GM08714 (cell line): ENCODE data around the gene VAV1.
A peak's percentile ranks its signal among the peaks of the same experiment; 100 is the strongest.

Source experiments
- H3K4me3 ChIP-seq: fragments of 200-500 bp; sonication (Bioruptor generic); 2 replicates; pipeline ENCODE4 v1.5.1; 2014; ENCODE audit warnings: mild to moderate bottlenecking, low read length, inconsistent platforms
- ZNF274 ChIP-seq: IDR thresholded peaks from 2 replicates; pipeline ENCODE4 v1.6.1; 2012; ENCODE audit warnings: mild to moderate bottlenecking, low read depth, low read length

The VAV1 gene, protein sequence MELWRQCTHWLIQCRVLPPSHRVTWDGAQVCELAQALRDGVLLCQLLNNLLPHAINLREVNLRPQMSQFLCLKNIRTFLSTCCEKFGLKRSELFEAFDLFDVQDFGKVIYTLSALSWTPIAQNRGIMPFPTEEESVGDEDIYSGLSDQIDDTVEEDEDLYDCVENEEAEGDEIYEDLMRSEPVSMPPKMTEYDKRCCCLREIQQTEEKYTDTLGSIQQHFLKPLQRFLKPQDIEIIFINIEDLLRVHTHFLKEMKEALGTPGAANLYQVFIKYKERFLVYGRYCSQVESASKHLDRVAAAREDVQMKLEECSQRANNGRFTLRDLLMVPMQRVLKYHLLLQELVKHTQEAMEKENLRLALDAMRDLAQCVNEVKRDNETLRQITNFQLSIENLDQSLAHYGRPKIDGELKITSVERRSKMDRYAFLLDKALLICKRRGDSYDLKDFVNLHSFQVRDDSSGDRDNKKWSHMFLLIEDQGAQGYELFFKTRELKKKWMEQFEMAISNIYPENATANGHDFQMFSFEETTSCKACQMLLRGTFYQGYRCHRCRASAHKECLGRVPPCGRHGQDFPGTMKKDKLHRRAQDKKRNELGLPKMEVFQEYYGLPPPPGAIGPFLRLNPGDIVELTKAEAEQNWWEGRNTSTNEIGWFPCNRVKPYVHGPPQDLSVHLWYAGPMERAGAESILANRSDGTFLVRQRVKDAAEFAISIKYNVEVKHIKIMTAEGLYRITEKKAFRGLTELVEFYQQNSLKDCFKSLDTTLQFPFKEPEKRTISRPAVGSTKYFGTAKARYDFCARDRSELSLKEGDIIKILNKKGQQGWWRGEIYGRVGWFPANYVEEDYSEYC

DNA sequence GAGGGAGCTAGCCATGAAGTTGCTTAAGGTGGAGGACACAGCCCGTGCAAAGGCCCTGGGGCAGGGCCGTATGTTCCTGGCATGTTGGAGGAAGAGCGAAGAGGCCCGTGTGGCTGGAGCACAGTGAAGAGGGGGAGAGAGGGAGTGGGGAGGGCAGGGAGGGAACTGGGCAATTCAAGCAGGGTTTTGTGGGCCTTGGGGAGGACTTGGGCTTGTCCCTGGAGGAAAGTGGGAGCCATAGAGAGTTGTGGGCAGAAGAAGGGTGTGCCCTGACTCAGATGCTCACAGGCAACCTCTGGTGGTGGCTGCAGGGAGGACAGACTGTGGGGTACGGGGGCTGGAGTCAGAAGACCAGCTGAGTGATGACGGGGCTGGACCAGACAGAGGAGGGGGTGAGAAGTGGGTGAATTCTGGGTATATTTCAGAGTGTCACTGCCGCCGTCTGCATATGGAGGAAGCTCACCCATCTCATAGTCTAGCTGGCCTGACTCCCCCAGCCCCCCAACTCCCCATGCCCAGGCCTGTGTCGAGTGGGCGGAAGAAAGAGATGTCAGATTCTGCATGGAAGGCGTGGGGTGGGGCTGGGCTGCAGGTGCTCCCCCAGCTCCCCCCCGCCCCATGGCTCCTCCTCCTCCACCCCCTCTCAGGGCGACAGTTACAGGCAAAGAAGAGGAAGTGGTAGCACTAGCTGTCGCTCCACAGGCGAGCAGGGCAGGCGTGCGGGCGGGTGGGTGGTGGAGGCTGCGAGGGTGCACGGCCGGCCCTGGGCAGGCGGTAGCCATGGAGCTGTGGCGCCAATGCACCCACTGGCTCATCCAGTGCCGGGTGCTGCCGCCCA, at the start of gene VAV1:
Gene VAV1, plus strand, starts transcription at position 681 of the 838 bp plus-strand sequence. Its CDS starts 100 bp downstream, at position 781.
- H3K4me3 ChIP-seq: peak within 1 kb of the TSS; percentile 93
- TF ChIP-seq ZNF274: no peak

- TF ChIP-seq ZNF274: no peak
These were observed 49.3 kb upstream of the VAV1 start for GRCh38 chr19:6723108-6723618.

DNA sequence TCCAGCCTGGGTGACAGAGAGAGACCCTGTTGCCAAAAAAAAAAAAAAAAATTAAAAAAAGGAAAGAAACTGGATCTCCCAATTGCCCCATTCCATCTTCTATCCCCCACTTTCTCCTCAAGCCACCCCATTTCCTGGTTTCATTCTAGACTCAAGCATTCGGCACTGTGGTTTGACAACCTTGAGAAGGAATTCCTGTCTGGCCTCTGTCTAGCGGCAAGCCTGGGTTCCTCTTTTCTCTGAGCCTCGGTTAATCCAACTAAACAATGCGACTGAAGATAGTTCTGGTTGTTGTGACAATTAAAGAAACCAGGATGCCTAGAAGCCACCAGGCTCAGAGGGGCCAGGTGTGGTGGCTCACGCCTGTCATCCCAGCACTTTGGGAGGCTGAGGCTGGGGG, 48.8 kb upstream of the VAV1 start:
- no peak for TF ChIP-seq ZNF274
- H3K4me3 ChIP-seq: no peak overlapping the region

More at GRCh38 chr19:6723108-6723618, 49.3 kb upstream of the VAV1 start:
- no peak overlapping the region for H3K4me3 ChIP-seq

DNA sequence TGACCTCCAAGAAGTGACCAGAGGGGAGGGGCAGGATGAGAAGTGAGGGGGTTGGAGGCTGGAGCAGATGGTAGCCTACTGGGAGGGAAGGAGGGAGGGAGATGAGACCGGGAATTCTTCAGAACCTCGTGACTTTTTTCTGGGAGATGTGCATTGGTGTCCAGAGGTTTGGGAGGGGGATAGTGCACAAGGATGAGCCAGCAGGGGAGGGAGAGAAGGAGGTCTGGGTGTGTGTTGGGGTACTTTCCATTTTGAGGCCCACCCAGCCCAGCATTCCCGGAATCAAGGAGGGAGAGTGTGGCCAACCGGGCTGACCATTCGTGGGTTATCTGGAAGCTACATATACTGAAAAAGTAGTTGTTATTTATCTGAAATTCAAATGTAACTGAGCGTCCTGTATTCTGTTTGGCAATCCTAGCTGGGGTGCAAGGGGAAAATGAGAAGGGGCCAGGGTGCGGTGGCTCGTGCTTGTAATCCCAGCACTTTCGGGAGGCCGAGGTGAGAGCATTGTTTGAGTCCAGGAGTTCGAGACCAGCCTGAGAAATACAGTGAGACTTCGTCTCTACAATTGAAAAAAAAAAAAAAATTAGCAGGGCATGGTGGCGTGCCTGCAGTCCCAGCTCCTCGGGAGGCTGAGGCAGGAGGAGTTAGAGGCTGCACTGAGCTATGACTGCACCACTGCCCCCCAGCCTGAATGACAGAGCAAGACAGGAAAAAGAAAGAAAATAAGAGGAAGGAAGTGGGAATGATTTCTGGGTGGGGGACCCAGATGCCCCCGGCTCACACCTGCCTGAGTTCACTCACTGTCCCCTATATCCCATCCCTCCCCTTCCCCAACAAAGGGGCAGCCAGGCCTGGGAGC, 47.6 kb upstream of the VAV1 start:
- no peak overlapping the region for H3K4me3 ChIP-seq
- no peak for TF ChIP-seq ZNF274

- no peak for TF ChIP-seq ZNF274
- H3K4me3 ChIP-seq: no peak overlapping the region
These were observed 46.8 kb upstream of the VAV1 start for GRCh38 chr19:6725513-6726231.

DNA sequence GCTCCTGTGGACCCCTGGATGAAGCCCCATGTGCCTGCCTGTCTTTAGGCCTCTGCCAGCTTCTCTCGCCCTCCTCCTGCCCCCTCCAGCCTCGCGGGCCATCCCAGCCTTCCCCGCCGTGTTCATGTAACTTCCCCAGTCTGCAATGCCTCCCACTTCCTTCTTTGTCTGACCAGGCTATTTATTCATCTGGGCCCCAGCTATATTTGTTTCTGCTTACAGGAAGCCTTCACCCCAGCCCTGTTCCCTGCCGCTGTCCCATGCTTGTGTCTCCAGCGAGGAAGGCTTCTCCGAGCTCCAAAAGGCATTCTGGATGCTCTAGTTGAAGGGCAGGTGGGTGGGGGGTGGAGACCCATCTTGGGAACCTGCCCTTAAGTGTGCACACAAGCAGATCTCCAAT, 44.2 kb upstream of the VAV1 start:
- TF ChIP-seq ZNF274: no peak
- no peak overlapping the region; the same call in 1 of the 2 replicates for H3K4me3 ChIP-seq

DNA sequence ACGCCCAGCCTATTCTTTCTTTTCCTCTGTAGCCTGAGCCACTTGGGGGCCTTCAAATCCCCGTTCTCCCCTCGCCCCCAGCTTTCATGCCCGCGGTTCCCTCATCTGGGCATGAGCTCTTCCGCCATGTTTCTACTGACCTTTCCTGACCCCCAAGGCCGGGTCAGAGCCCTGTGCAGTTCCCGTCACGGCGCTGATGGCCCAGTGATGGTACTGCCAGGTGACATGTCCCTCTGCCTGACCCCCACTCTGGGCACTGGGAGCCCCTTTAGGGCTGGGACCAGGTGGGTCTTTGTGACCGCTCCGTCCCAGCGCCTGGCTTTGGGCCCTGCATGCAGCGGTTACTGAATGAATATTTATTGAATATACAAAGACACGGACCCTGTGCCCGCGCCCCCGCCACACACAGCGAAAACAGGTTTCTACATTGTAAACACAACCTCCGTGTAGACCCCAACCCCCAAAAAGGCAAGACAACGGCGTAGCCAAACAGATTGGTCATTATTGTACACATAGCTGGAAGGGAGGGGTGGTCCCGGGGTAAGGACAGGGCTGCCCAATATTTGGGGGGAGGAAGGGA, 42.8 kb upstream of the VAV1 start:
- H3K4me3 ChIP-seq: no peak overlapping the region

GRCh38 chr19:6730153-6730804, 42.2 kb upstream of the VAV1 start:
- no peak overlapping the region for H3K4me3 ChIP-seq
- no peak for TF ChIP-seq ZNF274

More for the DNA sequence above, 42.8 kb upstream of the VAV1 start:
- TF ChIP-seq ZNF274: no peak

DNA sequence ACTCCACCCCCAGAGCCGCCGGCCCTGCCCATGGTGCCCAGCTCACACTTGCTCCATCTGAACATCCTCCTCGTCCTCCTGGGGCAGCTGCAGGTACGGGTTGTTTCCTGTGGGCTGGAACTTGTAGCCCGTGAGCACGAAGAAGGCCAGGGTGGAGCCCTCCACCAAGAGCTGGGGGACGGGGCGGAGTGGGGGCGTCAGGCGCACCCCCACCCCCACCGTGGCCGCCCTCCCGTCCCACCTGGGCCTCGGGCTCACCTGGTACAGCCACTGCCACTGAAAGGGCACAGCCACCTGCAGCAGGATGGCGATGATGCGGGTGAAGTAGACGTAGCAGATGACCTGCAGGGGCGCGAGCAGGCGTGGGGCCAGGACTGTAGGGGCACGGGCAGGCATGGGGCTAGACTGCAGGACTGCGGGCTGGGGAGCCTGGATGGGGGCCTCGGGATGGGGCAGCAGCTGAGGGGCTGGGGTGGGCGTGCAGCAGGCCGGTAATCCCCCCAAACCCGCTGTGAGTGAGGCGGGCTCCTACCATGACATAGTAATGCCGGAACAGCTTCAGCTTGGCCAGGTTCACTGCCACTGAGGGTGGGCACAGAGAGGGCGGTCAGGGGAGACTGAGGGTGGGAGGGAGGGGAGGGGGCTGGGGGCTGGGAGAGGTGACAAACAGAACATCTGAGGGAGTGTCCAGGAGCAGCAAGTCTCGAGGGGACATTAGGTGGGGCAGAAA, 41.4 kb upstream of the VAV1 start:
- H3K4me3 ChIP-seq: no peak overlapping the region
- no peak for TF ChIP-seq ZNF274

- no peak overlapping the region for H3K4me3 ChIP-seq
- no peak for TF ChIP-seq ZNF274
These were observed 40.7 kb upstream of the VAV1 start for GRCh38 chr19:6731822-6732221.

GRCh38 chr19:6732803-6733337, 39.6 kb upstream of the VAV1 start:
- H3K4me3 ChIP-seq: no peak overlapping the region
- TF ChIP-seq ZNF274: no peak
